ENCODE data around the gene SBK3. TPM values are rescaled to one million over a fixed set of nuclear protein-coding genes. Genes with fewer than 3 reads are reported as not detected.
"Not testable (repeated sequence)": the region's sequence is repeated elsewhere in the genome, so short reads cannot be mapped to it uniquely, and the experiment has no call there.

SBK3 gene
- total RNA-seq, 1 donor from 2014 or later: 0.20 TPM

GRCh38 chr19:55519451-55520311 is 25.7 kb downstream of the SBK3 start:
- DNase-seq (ENCODE audit: low spot score): no peak

GRCh38 chr19:55516878-55517620 is 28.3 kb downstream of the SBK3 start:
- DNase-seq (ENCODE audit: low spot score): peak; percentile 93

GRCh38 chr19:55508120-55508519 is 37.2 kb downstream of the SBK3 start:
- DNase-seq (ENCODE audit: low spot score): no peak

GRCh38 chr19:55504981-55505380 is 40.4 kb downstream of the SBK3 start:
- no peak for DNase-seq (ENCODE audit: low spot score)

GRCh38 chr19:55504252-55504603 is 41.1 kb downstream of the SBK3 start:
- DNase-seq (ENCODE audit: low spot score): no peak

- peak; percentile 94 for DNase-seq (ENCODE audit: low spot score)
Measured at GRCh38 chr19:55503502-55504251, 41.7 kb downstream of the SBK3 start.

- no peak for DNase-seq (ENCODE audit: low spot score)
Measured at GRCh38 chr19:55503157-55503501, 42.2 kb downstream of the SBK3 start.

- no peak for DNase-seq (ENCODE audit: low spot score)
Measured at GRCh38 chr19:55502197-55502952, 43.0 kb downstream of the SBK3 start.

- DNase-seq (ENCODE audit: low spot score): no peak
Measured at GRCh38 chr19:55500368-55500952, 44.9 kb downstream of the SBK3 start.

GRCh38 chr19:55498246-55498840 is 47.0 kb downstream of the SBK3 start:
- DNase-seq (ENCODE audit: low spot score): no peak

GRCh38 chr19:55497763-55498162 is 47.6 kb downstream of the SBK3 start:
- no peak for DNase-seq (ENCODE audit: low spot score)

GRCh38 chr19:55496820-55497219 is 48.5 kb downstream of the SBK3 start:
- DNase-seq (ENCODE audit: low spot score): not testable (repeated sequence)

- DNase-seq (ENCODE audit: low spot score): no peak
Measured at GRCh38 chr19:55495646-55496349, 49.5 kb downstream of the SBK3 start.

- no peak for DNase-seq (ENCODE audit: low spot score)
Measured at GRCh38 chr19:55494172-55494761, 51.1 kb downstream of the SBK3 start.

- no peak for DNase-seq (ENCODE audit: low spot score)
Measured at GRCh38 chr19:55493645-55494171, 51.6 kb downstream of the SBK3 start.

- DNase-seq (ENCODE audit: low spot score): no peak
Measured at GRCh38 chr19:55493052-55493644, 52.2 kb downstream of the SBK3 start.

GRCh38 chr19:55492362-55492944 is 52.9 kb downstream of the SBK3 start:
- no peak for DNase-seq (ENCODE audit: low spot score)

- no peak for DNase-seq (ENCODE audit: low spot score)
Measured at GRCh38 chr19:55491546-55492360, 53.6 kb downstream of the SBK3 start.
